Tibial nerve (tissue), 4 donors: ENCODE data around the gene YWHAH. TPM values are rescaled to one million over a fixed set of nuclear protein-coding genes. Genes with fewer than 3 reads are reported as not detected.
A peak's percentile ranks its signal among the peaks of the same experiment; 100 is the strongest.

Experiments
- DNase-seq, 2 donors: peaks; one replicate each; pipeline ENCODE4 v3.0.0-alpha.2; 2019; ENCODE audit warnings: low spot score in 2 of 2
- H3K27ac ChIP-seq, 4 donors: fragments of 200-600 bp; sonication (generic) in 3 of 4; one replicate each; pipeline ENCODE4 v1.5.1; 2017 to 2019; ENCODE audit warnings: mild to moderate bottlenecking in 1 of 4
- H3K27me3 ChIP-seq, 2 donors: fragments of 200-600 bp; sonication (generic) in 1 of 2; one replicate each; pipeline versions ENCODE4 v1.5.1 to v1.6.0; 2017 to 2019
- H3K36me3 ChIP-seq, 3 donors: fragments of 200-600 bp; sonication (generic); one replicate each; pipeline ENCODE4 v1.5.1; 2018 to 2019
- H3K4me1 ChIP-seq, 4 donors: fragments of 200-600 bp; sonication (generic) in 3 of 4; one replicate each; pipeline ENCODE4 v1.5.1; 2017 to 2019
- H3K4me3 ChIP-seq, 4 donors: fragments of 200-600 bp; sonication (generic) in 3 of 4; one replicate each; pipeline ENCODE4 v1.5.1; 2017 to 2019; ENCODE audit warnings: mild to moderate bottlenecking in 1 of 4, moderate library complexity in 1 of 4
- H3K9me3 ChIP-seq, 4 donors: fragments of 200-600 bp; sonication (generic) in 3 of 4; one replicate each; pipeline ENCODE4 v1.5.1; 2017 to 2019
- EP300 ChIP-seq, 2 donors: sonication (generic); formaldehyde crosslinking; IDR thresholded peaks; one replicate each; pipeline ENCODE4 v1.6.1; 2017; ENCODE audit warnings: antibody characterized with exemption in 2 of 2, mild to moderate bottlenecking in 1 of 2
- POLR2A ChIP-seq, 2 donors: fragments of 450-650 bp; IDR thresholded peaks; one replicate each; pipeline ENCODE4 v1.6.1; 2017; ENCODE audit warnings: antibody characterized with exemption in 2 of 2, mild to moderate bottlenecking in 2 of 2, moderate library complexity in 2 of 2
- WGBS, 2 donors: methylation state at CpG; one replicate each; pipeline ENCODE4 v1.1.5; 2018; 5-methylcytosine and 5-hydroxymethylcytosine counted together
- total RNA-seq, 4 donors: library from RNA; depleted of rRNA; stranded (reverse); fragments of >200 nt; gene quantifications; one replicate each; pipeline ENCODE4 v1.1.0, GENCODE V29; 2016
- TF ChIP-seq, protein P1 (sequence below), 5 experiments: fragments of 200-600 bp in 3 of 5; fragments of 450-650 bp in 2 of 5; sonication (generic) in 3 of 5; IDR thresholded peaks; one replicate each; pipeline ENCODE4 v1.5.1; 2016 to 2019; ENCODE audit warnings: antibody characterized with exemption in 5 of 5, mild to moderate bottlenecking in 3 of 5, moderate library complexity in 2 of 5

Gene YWHAH
- total RNA-seq, 4 donors from 2014 or later, result 66.3 to 102 (median 98.0) TPM

DNA sequence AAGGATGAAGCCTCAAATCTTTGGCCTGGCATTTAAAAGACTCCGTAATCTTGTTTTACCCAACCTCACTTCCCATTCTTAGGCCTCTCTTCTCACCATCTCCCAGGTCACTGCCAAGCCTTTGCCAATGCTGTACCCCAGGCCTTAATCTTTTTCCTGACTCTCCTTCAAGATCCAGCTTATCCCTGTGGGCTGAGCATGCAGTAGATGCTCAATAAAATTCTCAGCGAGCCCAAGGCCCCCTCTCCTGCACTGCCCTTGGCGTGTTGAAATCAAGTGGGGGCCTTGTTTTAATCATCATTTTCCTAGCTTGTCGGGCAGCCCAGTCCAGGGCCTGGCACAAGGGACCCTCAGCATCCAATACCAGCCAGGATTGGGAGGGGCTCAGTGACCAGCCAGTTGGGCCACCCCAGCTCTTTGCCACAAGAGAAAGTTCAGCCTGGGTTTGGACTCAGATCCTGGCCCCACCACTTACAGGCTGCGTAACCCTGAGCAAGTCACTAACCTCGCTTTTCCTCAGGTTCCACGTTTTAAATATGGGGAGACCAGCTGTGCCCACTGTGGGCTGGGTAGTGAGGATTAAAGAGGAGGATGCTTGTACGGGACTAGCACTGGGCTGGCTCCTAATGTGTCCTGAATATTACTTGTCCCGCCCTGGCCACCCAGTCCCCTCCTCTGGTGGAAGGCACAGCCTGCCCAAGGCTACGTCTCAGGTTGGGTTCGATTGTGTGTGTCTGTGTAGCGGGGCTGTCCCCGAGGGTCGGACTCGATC, 943 bp upstream of the YWHAH start:
- peak overlapping the region; percentile 95 to 97 (median 96) for H3K27ac ChIP-seq
- H3K27me3 ChIP-seq, result no peaks in the 10 kb centered on the region
- TF ChIP-seq, protein P1, sequence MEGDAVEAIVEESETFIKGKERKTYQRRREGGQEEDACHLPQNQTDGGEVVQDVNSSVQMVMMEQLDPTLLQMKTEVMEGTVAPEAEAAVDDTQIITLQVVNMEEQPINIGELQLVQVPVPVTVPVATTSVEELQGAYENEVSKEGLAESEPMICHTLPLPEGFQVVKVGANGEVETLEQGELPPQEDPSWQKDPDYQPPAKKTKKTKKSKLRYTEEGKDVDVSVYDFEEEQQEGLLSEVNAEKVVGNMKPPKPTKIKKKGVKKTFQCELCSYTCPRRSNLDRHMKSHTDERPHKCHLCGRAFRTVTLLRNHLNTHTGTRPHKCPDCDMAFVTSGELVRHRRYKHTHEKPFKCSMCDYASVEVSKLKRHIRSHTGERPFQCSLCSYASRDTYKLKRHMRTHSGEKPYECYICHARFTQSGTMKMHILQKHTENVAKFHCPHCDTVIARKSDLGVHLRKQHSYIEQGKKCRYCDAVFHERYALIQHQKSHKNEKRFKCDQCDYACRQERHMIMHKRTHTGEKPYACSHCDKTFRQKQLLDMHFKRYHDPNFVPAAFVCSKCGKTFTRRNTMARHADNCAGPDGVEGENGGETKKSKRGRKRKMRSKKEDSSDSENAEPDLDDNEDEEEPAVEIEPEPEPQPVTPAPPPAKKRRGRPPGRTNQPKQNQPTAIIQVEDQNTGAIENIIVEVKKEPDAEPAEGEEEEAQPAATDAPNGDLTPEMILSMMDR (IDR thresholded peaks at IDR 0.05), result no peak
- no peak for TF ChIP-seq EP300 (IDR thresholded peaks at IDR 0.05)
- no peak for TF ChIP-seq POLR2A (IDR thresholded peaks at IDR 0.05)
- 58 to 97% methylated on average over 4 to 8 of the region's 15 CpGs for WGBS, 2 donors
- H3K9me3 ChIP-seq, result no peaks in the 10 kb centered on the region
- peaks cover 0 to 36% (median 22%) of the 10 kb centered on the region in 4 donors for H3K4me1 ChIP-seq
- DNase-seq, result no peak
- H3K4me3 ChIP-seq, result peak overlapping the region; percentile 48 to 91 (median 81)
- H3K36me3 ChIP-seq, result peaks cover 0 to 11% (median 0%) of the 10 kb centered on the region in 3 donors

DNA sequence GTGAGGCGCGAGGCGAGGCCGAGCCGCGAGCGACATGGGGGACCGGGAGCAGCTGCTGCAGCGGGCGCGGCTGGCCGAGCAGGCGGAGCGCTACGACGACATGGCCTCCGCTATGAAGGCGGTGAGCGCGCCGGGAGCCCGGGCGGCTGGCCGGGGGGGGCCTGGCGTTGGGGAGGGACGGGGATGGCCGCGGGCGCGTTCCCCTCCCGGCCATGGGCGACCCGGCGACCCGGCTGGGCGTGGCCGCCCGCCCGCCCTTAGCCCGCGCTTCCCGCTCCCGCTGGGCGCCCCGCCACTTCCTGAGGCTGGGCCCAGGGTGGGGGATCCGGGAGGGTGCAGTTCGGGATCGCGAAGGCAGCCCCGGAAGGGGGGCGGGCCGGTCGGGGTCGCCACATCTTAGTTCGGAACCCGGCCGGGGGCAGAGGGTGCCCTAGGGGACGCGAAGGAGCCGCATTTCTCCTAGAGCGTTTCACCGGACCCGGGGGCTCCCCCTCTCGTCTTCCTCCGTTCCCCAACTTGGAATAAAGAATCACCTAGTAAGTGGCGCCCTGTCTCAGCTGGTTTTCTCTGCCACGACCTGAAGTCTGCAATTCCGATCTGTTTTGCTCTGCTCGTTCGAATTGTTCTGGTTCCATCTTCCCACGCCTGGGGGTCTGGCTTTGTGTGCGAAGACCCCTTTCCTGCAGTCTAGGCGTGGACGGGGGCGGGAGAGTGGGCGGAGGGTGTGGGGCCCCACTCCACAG, 536 bp downstream of the YWHAH start:
- DNase-seq, result peak in 1 of 2 donors; percentile 33
- Histone ChIP-seq H3K4me3 (peak overlapping the region; percentile 61 to 91 (median 81)), H3K36me3 (peaks cover 0 to 22% (median 0%) of the 10 kb centered on the region in 3 donors), H3K27me3 (no peaks in the 10 kb centered on the region), H3K27ac (peak overlapping the region; percentile 95 to 98 (median 97)), H3K4me1 (peaks cover 0 to 39% (median 25%) of the 10 kb centered on the region in 4 donors), H3K9me3 (no peaks in the 10 kb centered on the region)
- TF ChIP-seq, protein P1 (IDR thresholded peaks at IDR 0.05), result no peak
- TF ChIP-seq EP300 (IDR thresholded peaks at IDR 0.05), result peak in 1 of 2 donors; percentile 21
- WGBS, 2 donors, result 0 to 1% methylated on average over 24 to 28 of the region's 76 CpGs

DNA sequence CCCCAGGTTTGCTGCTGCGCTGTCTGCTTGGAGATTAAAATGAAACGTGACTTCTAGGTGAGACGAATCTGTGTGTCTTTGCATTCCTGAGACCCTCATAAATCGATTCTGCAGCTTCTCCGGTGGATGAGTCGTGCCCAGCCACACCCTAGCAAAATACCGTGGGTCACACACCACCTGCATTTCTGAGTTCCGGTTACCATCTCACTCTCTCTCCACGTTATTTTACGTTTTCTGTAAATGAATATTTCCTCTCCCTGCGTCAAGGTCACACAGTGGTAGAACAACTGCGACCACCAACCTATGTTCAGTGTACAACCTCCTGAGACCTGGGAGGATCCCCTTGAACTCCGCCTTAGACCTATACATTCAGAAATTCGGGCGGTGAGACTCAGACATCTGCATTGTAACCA, 1.1 kb downstream of the YWHAH start:
- TF ChIP-seq, protein P1 (IDR thresholded peaks at IDR 0.05), result no peak
- TF ChIP-seq POLR2A (IDR thresholded peaks at IDR 0.05), result no peak
- TF ChIP-seq EP300 (IDR thresholded peaks at IDR 0.05), result no peak
- 1 to 3% methylated on average over 15 of the region's 15 CpGs for WGBS, 2 donors
- DNase-seq, result no peak
- Histone ChIP-seq H3K27me3 (no peaks in the 10 kb centered on the region), H3K36me3 (peaks cover 0 to 22% (median 0%) of the 10 kb centered on the region in 3 donors), H3K4me1 (peaks cover 0 to 44% (median 27%) of the 10 kb centered on the region in 4 donors), H3K9me3 (no peaks in the 10 kb centered on the region), H3K4me3 (peak overlapping the region; percentile 61 to 91 (median 81)), H3K27ac (peak overlapping the region; percentile 95 to 98 (median 97))

DNA sequence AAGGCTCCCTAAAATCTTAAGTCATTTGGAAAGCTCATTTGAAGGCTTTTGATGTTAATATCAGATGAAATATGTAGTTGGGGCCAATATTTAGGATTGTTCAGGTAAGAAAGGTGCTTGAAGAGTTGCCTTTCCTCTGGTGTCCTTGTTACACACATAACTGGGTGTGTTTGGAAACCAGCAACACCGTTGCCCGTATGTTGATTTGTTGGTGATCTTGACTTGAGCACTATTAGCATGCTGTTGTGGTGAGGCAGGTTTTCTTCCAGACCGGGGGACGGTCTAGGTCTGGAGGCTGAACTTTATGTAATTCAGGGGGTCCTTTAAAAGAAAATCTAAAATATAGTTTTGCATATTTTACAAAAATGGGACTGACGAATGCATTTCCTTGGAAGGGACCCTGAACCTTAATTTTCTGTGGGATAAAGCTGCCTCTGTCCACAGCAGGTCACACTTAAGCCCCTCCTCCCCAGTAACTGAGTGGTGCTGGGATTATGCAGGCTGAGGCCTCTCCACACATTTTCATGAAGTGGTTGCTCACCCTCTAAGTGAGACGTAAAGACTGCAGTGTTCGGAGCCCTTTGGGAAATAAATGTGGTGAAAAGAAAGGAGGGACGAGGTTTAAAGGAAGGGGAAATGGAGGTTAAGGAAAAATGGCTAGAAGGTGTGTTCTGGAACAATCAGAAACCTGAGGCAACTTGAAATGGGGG, 1.8 kb downstream of the YWHAH start:
- no peak for DNase-seq
- Histone ChIP-seq H3K27me3 (no peaks in the 10 kb centered on the region), H3K36me3 (peaks cover 0 to 22% (median 0%) of the 10 kb centered on the region in 3 donors), H3K27ac (peak overlapping the region; percentile 95 to 98 (median 97)), H3K4me3 (peak overlapping the region; percentile 61 to 91 (median 81)), H3K4me1 (peaks cover 0 to 50% (median 34%) of the 10 kb centered on the region in 4 donors), H3K9me3 (no peaks in the 10 kb centered on the region)
- WGBS, 2 donors, result 12 to 13% methylated on average over 8 of the region's 8 CpGs
- no peak for TF ChIP-seq EP300 (IDR thresholded peaks at IDR 0.05)
- TF ChIP-seq, protein P1 (IDR thresholded peaks at IDR 0.05), result no peak
- TF ChIP-seq POLR2A (IDR thresholded peaks at IDR 0.05), result no peak
